KBM-7 (cell line): Measurements from ENCODE around the gene SDK2.
"Not testable (repeated sequence)": the region's sequence is repeated elsewhere in the genome, so short reads cannot be mapped to it uniquely, and the experiment has no call there.

Experiments used
- DNase-seq: peaks from one replicate; pipeline ENCODE4 v3.0.0-alpha.2; 2015
- in situ Hi-C: fragments of 300-500 bp; cut with MboI; formaldehyde crosslinking; loops from 2 replicates; pipeline ENCODE4 v1.14.3; 2020; ENCODE audit warnings: low sequenced_read_pairs, low pct_unique_long_range_greater_than_20kb, mixed read lengths

Gene SDK2

GRCh38 chr17:73481676-73482075 lies 162.6 kb downstream of the SDK2 start:
- in situ Hi-C loops, result no loop called here
- no peak for DNase-seq

- in situ Hi-C loops, result no loop called here
- DNase-seq, result no peak
Observed at GRCh38 chr17:73480740-73481139, 163.5 kb downstream of the SDK2 start.

- DNase-seq, result peak; percentile 3
Observed at GRCh38 chr17:73478768-73479424, 165.3 kb downstream of the SDK2 start.

GRCh38 chr17:73478334-73478733 lies 165.9 kb downstream of the SDK2 start:
- no peak for DNase-seq
- in situ Hi-C loops, result no loop called here

More at GRCh38 chr17:73478768-73479424, 165.3 kb downstream of the SDK2 start:
- in situ Hi-C loops, result no loop called here

- DNase-seq, result no peak
- in situ Hi-C loops, result no loop called here
Observed at GRCh38 chr17:73476890-73477350, 167.3 kb downstream of the SDK2 start.

GRCh38 chr17:73474370-73474988 lies 169.8 kb downstream of the SDK2 start:
- no peak for DNase-seq
- in situ Hi-C loops, result no loop called here

GRCh38 chr17:73472715-73473114 lies 171.5 kb downstream of the SDK2 start:
- DNase-seq, in situ Hi-C loops: not testable (repeated sequence)

GRCh38 chr17:73471924-73472323 lies 172.3 kb downstream of the SDK2 start:
- DNase-seq, result no peak
- in situ Hi-C loops, result no loop called here

- in situ Hi-C loops, result no loop called here
- DNase-seq, result no peak
Observed at GRCh38 chr17:73470316-73470826, 173.9 kb downstream of the SDK2 start.

- in situ Hi-C loops, result no loop called here
- DNase-seq, result no peak
Observed at GRCh38 chr17:73469311-73469710, 174.9 kb downstream of the SDK2 start.

GRCh38 chr17:73468221-73468620 lies 176.0 kb downstream of the SDK2 start:
- in situ Hi-C loops, result no loop called here
- no peak for DNase-seq

- in situ Hi-C loops, result no loop called here
- no peak for DNase-seq
Observed at GRCh38 chr17:73467651-73468050, 176.6 kb downstream of the SDK2 start.

GRCh38 chr17:73466704-73467433 lies 177.4 kb downstream of the SDK2 start:
- no peak for DNase-seq
- in situ Hi-C loops, result no loop called here

- in situ Hi-C loops, result no loop called here
- no peak for DNase-seq
Observed at GRCh38 chr17:73465953-73466230, 178.4 kb downstream of the SDK2 start.

- no peak for DNase-seq
- in situ Hi-C loops, result no loop called here
Observed at GRCh38 chr17:73465130-73465952, 178.9 kb downstream of the SDK2 start.

- in situ Hi-C loops, result no loop called here
- no peak for DNase-seq
Observed at GRCh38 chr17:73464447-73464846, 179.8 kb downstream of the SDK2 start.

GRCh38 chr17:73463821-73464220 lies 180.4 kb downstream of the SDK2 start:
- in situ Hi-C loops, result no loop called here
- no peak for DNase-seq

- in situ Hi-C loops, result no loop called here
- no peak for DNase-seq
Observed at GRCh38 chr17:73462823-73463222, 181.4 kb downstream of the SDK2 start.

GRCh38 chr17:73459980-73460379 lies 184.3 kb downstream of the SDK2 start:
- DNase-seq, result no peak
- in situ Hi-C loops, result no loop called here
